Heart left ventricle (tissue), 16 donors: ENCODE data around the gene ZNF28. TPM values are rescaled to one million over a fixed set of nuclear protein-coding genes. Genes with fewer than 3 reads are reported as not detected.
A peak's percentile ranks its signal among the peaks of the same experiment; 100 is the strongest.
"Not testable (repeated sequence)": the region's sequence is repeated elsewhere in the genome, so short reads cannot be mapped to it uniquely, and the experiment has no call there.

Experiments
- ATAC-seq, 4 donors: fragments of 200-7000 bp; cut with Tn5 transposase; one replicate each; pipeline ENCODE4 v1.9.1; 2020 to 2022; ENCODE audit warnings: moderate library complexity in 4 of 4, mild to moderate bottlenecking in 3 of 4, moderate number of reproducible peaks in 1 of 4
- DNase-seq, 5 donors: peaks; one replicate each; pipeline ENCODE4 v3.0.0-alpha.2; 2020
- H3K27ac ChIP-seq, 12 donors: fragments of 200-600 bp; sonication (generic) in 4 of 12; one replicate each; pipeline versions ENCODE4 v1.5.0 to v1.8.0; 2016 to 2022; ENCODE audit warnings: mild to moderate bottlenecking in 2 of 12
- H3K27me3 ChIP-seq, 9 donors: fragments of 200-600 bp; sonication (generic) in 2 of 9; one replicate each; pipeline versions ENCODE4 v1.5.1 to v1.8.0; 2016 to 2022; ENCODE audit warnings: mild to moderate bottlenecking in 3 of 9
- H3K36me3 ChIP-seq, 9 donors: fragments of 200-600 bp; sonication (generic) in 2 of 9; one replicate each; pipeline versions ENCODE4 v1.5.0 to v1.8.0; 2018 to 2022; ENCODE audit warnings: mild to moderate bottlenecking in 2 of 9
- H3K4me1 ChIP-seq, 12 donors: fragments of 200-600 bp; sonication (generic) in 4 of 12; one replicate each; pipeline versions ENCODE4 v1.5.0 to v1.8.0; 2016 to 2022; ENCODE audit warnings: mild to moderate bottlenecking in 3 of 12
- H3K4me3 ChIP-seq, 12 donors: fragments of 200-600 bp; sonication (generic) in 4 of 12; one replicate each; pipeline versions ENCODE4 v1.5.0 to v1.8.0; 2017 to 2022; ENCODE audit warnings: mild to moderate bottlenecking in 9 of 12, moderate library complexity in 4 of 12
- H3K9me3 ChIP-seq, 12 donors: fragments of 200-600 bp; sonication (generic) in 4 of 12; one replicate each; pipeline versions ENCODE4 v1.5.0 to v1.8.0; 2016 to 2022; ENCODE audit warnings: mild to moderate bottlenecking in 1 of 12
- POLR2A ChIP-seq, 2 donors: fragments of 450-650 bp; IDR thresholded peaks; one replicate each; pipeline ENCODE4 v1.6.1; 2017; ENCODE audit warnings: antibody characterized with exemption in 2 of 2, mild to moderate bottlenecking in 2 of 2, moderate library complexity in 2 of 2
- WGBS, 4 donors: extraction: QIAGEN DNeasy Blood & Tissue Kit in 2 of 4; methylation state at CpG; one replicate each; pipeline versions ENCODE4 v1.1.5 to v1.1.7; 2013 to 2018; 5-methylcytosine and 5-hydroxymethylcytosine counted together
- intact Hi-C, 10 donors: fragments of 100-400 bp; cut with DNase I; formaldehyde crosslinking; loops; one replicate each; pipeline versions ENCODE4 v1.11.1 to v1.14.2; 2022
- polyA plus RNA-seq, 2 donors: library from polyadenylated mRNA; stranded (reverse); fragments of 200-250 nt; gene quantifications; one replicate each; pipeline ENCODE4 v1.2.3, GENCODE V29; 2013
- total RNA-seq, 9 donors: library from RNA; depleted of rRNA in 2 of 9; stranded (reverse); fragments of >200 nt in 2 of 9; fragmentation: NEBNext Ultra II Directional in 3 of 9; extraction: Animal tissue kit (Norgen Biotek cat#: 25700) in 3 of 9; gene quantifications; one replicate each; pipeline versions ENCODE4 v1.1.0 to v1.2.4, GENCODE V29; 2016 to 2023
- TF ChIP-seq, protein P1 (sequence below), 12 donors: fragments of 200-600 bp; sonication (generic) in 4 of 12; IDR thresholded peaks; one replicate each; pipeline versions ENCODE4 v1.5.0 to v1.8.0; 2018 to 2022; ENCODE audit warnings: antibody characterized with exemption in 12 of 12, mild to moderate bottlenecking in 5 of 12
- donor health status: ischemic (EF 13 %, LVEDD 7.1; RV severe dilation, severe dysfunction).
- donor health status: healthy with polysubstance abuse.
- donor health status: DM: no; HTN: yes; CAD: no.
- donor health status: DM: no; HTN: no; CAD: no.
- donor health status: ischemic (EF 25% LVEDD 6.9; RV normal size, moderate dysfunction).
- donor health status: ischemic (EF 25% LVEDD 5.7; RV mildly dilated, moderate dysfunction).
- donor health status: healthy.
- donor health status: DM: yes; HTN: yes; CAD: no.
- donor health status: ischemic (EF 35%, LVEDD 5.7; RV mildly dilated, moderate dysfunction).
- donor health status: nonischemic (EF 11% LVEDD 7.7; RV severe dilation, severe dysfunction).
- donor health status: DM: yes; HTN: yes; CAD: no.
- donor health status: PGD.
- donor health status: ischemic (EF 29% LVEDD 5.4; RV normal size, mild dysfunction).
- donor health status: nonischemic (EF 23%, LVEDD 6.1; RV moderate dilation, normal function).

Gene ZNF28
- total and polyA plus RNA-seq, 11 donors, result 2.3 to 11.4 (median 7.8) TPM

GRCh38 chr19:52809801-52810200, 11.6 kb downstream of the ZNF28 start:
- ATAC-seq (no peak), DNase-seq (no peak)
- Histone ChIP-seq H3K4me1 (no peaks in the 10 kb centered on the region), H3K4me3 (no peak overlapping the region), H3K36me3 (peaks cover 2 to 63% (median 46%) of the 10 kb centered on the region in 9 donors), H3K9me3 (peaks cover 0 to 31% (median 1%) of the 10 kb centered on the region in 12 donors), H3K27ac (no peak overlapping the region), H3K27me3 (no peaks in the 10 kb centered on the region)
- intact Hi-C loops, result no loop called here
- TF ChIP-seq, protein P1, sequence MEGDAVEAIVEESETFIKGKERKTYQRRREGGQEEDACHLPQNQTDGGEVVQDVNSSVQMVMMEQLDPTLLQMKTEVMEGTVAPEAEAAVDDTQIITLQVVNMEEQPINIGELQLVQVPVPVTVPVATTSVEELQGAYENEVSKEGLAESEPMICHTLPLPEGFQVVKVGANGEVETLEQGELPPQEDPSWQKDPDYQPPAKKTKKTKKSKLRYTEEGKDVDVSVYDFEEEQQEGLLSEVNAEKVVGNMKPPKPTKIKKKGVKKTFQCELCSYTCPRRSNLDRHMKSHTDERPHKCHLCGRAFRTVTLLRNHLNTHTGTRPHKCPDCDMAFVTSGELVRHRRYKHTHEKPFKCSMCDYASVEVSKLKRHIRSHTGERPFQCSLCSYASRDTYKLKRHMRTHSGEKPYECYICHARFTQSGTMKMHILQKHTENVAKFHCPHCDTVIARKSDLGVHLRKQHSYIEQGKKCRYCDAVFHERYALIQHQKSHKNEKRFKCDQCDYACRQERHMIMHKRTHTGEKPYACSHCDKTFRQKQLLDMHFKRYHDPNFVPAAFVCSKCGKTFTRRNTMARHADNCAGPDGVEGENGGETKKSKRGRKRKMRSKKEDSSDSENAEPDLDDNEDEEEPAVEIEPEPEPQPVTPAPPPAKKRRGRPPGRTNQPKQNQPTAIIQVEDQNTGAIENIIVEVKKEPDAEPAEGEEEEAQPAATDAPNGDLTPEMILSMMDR (IDR thresholded peaks at IDR 0.05), result no peak
- no peak for TF ChIP-seq POLR2A (IDR thresholded peaks at IDR 0.05)
- WGBS, 4 donors, result 96 to 97% (median 96%) methylated on average over 31 to 32 of the region's 32 CpGs

- H3K4me1 ChIP-seq, DNase-seq, ATAC-seq, H3K4me3 ChIP-seq, H3K27ac ChIP-seq, intact Hi-C loops, H3K27me3 ChIP-seq: not testable (repeated sequence)
- H3K9me3 ChIP-seq, result peaks cover 0 to 98% (median 66%) of the 10 kb centered on the region in 12 donors
- H3K36me3 ChIP-seq, result peaks cover 10 to 63% (median 51%) of the 10 kb centered on the region in 9 donors
- 96 to 98% (median 96%) methylated on average over 9 of the region's 9 CpGs for WGBS, 4 donors
Observed at GRCh38 chr19:52799950-52800640, 21.3 kb downstream of the ZNF28 start.

- Histone ChIP-seq H3K4me3 (no peak overlapping the region), H3K27ac (no peak overlapping the region), H3K36me3 (no peaks in the 10 kb centered on the region), H3K4me1 (peaks cover 0 to 18% (median 4%) of the 10 kb centered on the region in 12 donors), H3K27me3 (no peaks in the 10 kb centered on the region), H3K9me3 (peaks cover 0 to 7% (median 0%) of the 10 kb centered on the region in 12 donors)
- DNase-seq, result no peak
- intact Hi-C loops, result no loop called here
- no peak for ATAC-seq
- no peak for TF ChIP-seq POLR2A (IDR thresholded peaks at IDR 0.05)
- TF ChIP-seq, protein P1 (IDR thresholded peaks at IDR 0.05), result no peak
- WGBS, 4 donors, result 92 to 95% (median 94%) methylated on average over 6 of the region's 6 CpGs
Observed at GRCh38 chr19:52789440-52789839, 32.0 kb downstream of the ZNF28 start.

GRCh38 chr19:52786464-52787354, 34.7 kb downstream of the ZNF28 start, which contains the start of gene ZNF600:
Gene ZNF600 (minus strand): TSS chr19:52786791. CDS start chr19:52778888, 7,903 bp downstream.
- Histone ChIP-seq H3K4me3 (peak within 1 kb of the TSS; percentile 15 to 83 (median 69)), H3K4me1 (peaks cover 0 to 18% (median 4%) of the 10 kb centered on the region in 12 donors), H3K27ac (peak within 1 kb of the TSS in 11 of 12 donors; percentile 38 to 82 (median 59))
- H3K9me3 ChIP-seq, intact Hi-C loops, H3K36me3 ChIP-seq, H3K27me3 ChIP-seq: not testable (repeated sequence)
- 1 to 2% (median 1%) methylated on average over 35 to 47 of the region's 47 CpGs for WGBS, 4 donors
- DNase-seq, result peak; percentile 75 to 90 (median 88)
- ATAC-seq, result peak; percentile 97 to 100 (median 99)
- TF ChIP-seq POLR2A (IDR thresholded peaks at IDR 0.05), result peak in 1 of 2 donors; percentile 44
- TF ChIP-seq, protein P1 (IDR thresholded peaks at IDR 0.05), result peak in 8 of 12 donors; percentile 12 to 37 (median 19)
